HCT116 (cell line): ENCODE results near the gene CEP162.
"Not testable (repeated sequence)": the region's sequence is repeated elsewhere in the genome, so short reads cannot be mapped to it uniquely, and the experiment has no call there.

ENCODE experiments used
- CEBPB ChIP-seq: IDR thresholded peaks from 2 replicates; pipeline ENCODE4 v1.6.1; 2012; ENCODE audit warnings: low read depth
- CTCF ChIP-seq, 3 experiments: fragments of 200-600 bp in 1 of 3; sonication (generic) in 1 of 3; IDR thresholded peaks in 2 of 3; conservative IDR thresholded peaks in 1 of 3; 2 replicates each; pipeline ENCODE4 v1.5.1; 2012 to 2017; ENCODE audit warnings: low read depth in 2 of 3, low read length in 2 of 3, antibody characterized with exemption in 1 of 3, borderline replicate concordance in 1 of 3, control low read depth in 1 of 3, mild to moderate bottlenecking in 1 of 3, mixed read lengths in 1 of 3, mixed run types in 1 of 3, moderate library complexity in 1 of 3; ENCODE audit not compliant: insufficient read depth in 1 of 3
- EZH2 ChIP-seq: fragments of 200-600 bp; sonication (generic); IDR thresholded peaks from 2 replicates; pipeline ENCODE4 v1.6.1; 2017; ENCODE audit warnings: antibody characterized with exemption, mixed run types
- SP1 ChIP-seq: IDR thresholded peaks from 2 replicates; pipeline ENCODE4 v1.6.1; 2012; ENCODE audit warnings: low read depth

GRCh38 chr6:84164328-84164727 lies 63.1 kb downstream of the CEP162 start:
- not testable (repeated sequence) for TF ChIP-seq SP1; CEBPB; EZH2; CTCF (IDR thresholded peaks at IDR 0.05 in 2 of 3, conservative IDR thresholded peaks at IDR 0.05 in 1 of 3; ENCODE audit: borderline replicate concordance in 1 of 3, insufficient read depth in 1 of 3, low read depth in 2 of 3, low read length in 2 of 3)
